Esophagus muscularis mucosa (tissue), 3 donors: ENCODE measurements around the gene KCNQ5.

Experiments
- POLR2A ChIP-seq: fragments of 450-650 bp; IDR thresholded peaks from one replicate; pipeline ENCODE4 v1.6.1; 2017; ENCODE audit warnings: antibody characterized with exemption, moderate library complexity, mild to moderate bottlenecking, low read depth
- TF ChIP-seq, protein P1 (sequence below), 3 experiments: fragments of 200-600 bp in 2 of 3; fragments of 450-650 bp in 1 of 3; sonication (generic) in 2 of 3; IDR thresholded peaks; one replicate each; pipeline ENCODE4 v1.5.1; 2017 to 2019; ENCODE audit warnings: antibody characterized with exemption in 3 of 3, mild to moderate bottlenecking in 2 of 3, moderate library complexity in 1 of 3

DNA sequence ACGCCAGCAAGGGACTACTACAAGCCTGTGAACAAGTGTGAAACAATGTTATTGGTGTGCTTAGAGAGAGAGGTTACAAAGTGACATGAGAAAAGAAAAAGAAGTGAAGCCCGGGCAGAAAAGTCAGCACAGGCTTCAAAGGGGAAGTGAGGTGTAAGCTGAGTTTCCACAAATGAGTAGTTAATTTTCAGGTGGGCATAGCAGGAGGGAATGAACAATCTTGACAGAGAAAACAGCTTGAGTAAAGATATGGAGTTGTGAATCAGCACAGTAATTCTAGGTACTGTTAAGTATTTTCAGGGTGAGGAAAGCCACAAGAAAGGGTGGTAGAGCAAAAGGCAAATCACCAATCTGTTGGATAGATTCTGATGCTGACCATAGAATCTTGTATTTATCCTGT lies 4.3 kb downstream of the KCNQ5 start:
- TF ChIP-seq, protein P1, sequence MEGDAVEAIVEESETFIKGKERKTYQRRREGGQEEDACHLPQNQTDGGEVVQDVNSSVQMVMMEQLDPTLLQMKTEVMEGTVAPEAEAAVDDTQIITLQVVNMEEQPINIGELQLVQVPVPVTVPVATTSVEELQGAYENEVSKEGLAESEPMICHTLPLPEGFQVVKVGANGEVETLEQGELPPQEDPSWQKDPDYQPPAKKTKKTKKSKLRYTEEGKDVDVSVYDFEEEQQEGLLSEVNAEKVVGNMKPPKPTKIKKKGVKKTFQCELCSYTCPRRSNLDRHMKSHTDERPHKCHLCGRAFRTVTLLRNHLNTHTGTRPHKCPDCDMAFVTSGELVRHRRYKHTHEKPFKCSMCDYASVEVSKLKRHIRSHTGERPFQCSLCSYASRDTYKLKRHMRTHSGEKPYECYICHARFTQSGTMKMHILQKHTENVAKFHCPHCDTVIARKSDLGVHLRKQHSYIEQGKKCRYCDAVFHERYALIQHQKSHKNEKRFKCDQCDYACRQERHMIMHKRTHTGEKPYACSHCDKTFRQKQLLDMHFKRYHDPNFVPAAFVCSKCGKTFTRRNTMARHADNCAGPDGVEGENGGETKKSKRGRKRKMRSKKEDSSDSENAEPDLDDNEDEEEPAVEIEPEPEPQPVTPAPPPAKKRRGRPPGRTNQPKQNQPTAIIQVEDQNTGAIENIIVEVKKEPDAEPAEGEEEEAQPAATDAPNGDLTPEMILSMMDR (IDR thresholded peaks at IDR 0.05): no peak
- no peak for TF ChIP-seq POLR2A
